CD4-positive, alpha-beta T cell treated with Interleukin-4 for 1 hour (primary cell): Measurements from ENCODE around the gene CAPN13.

Experiments
- DNase-seq, 2 donors: peaks; one replicate each; pipeline ENCODE4 v3.0.0-alpha.2; 2020 to 2022

The CAPN13 gene

DNA sequence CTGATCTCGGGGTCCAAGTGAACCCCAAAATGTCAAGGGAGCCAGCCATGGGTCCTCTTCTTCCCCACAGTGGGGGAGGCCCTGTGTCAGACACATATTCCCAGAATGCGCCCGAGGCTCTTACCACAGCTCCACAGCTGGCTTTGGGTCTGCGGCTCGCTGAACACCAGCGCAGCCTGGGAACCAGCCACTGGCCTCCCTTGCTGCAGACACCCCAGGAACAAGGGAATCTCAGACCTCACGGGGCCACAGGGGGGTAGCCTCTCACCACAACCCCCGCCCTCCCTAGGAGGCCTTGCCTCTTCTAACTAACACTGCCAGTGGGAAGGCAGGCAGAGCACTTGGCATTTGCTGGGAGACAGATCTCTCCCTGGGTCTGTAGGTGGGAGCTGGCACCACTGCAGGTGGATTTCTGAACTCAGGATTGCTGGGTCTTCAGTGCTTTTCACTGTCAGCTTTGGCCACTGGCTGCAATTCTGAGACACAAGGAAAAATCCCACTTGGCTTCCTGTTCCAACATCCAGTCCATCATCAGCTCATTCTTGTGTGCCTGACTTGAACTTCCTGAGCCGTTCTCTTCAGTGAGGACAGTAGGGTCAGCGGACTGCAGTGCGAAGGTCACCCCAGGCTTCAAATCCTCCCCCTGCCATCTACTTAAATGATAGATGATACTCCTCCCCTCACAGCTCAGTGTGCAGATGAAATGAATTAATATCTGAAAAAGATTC lies 128.7 kb downstream of the CAPN13 start:
- DNase-seq = no peak

DNA sequence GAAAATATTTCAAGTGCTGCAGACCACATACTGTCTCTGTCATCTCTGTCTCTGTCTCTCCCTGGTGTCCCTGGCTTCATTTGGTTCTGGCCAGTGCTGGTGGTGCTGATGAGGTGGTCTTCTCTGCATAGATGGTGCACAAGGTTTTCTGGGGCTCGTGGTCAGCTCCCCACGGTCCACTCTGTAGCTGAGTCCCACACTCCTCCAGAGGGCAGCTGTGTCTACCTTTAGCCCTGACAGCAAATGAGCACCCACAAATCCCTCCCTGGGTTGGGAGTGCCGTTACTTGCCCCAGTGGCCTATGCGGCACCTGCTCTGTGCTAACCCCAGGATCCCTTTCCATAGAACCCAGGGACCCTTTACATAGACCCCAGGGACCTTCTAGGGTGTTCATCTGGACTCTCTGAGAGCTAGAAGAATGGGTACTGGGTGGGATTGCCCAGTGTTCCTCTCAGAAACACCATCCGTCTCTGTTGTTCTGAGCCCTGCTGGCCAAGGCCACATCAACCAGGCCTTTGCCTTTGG lies 129.3 kb downstream of the CAPN13 start:
- DNase-seq = no peak

DNA sequence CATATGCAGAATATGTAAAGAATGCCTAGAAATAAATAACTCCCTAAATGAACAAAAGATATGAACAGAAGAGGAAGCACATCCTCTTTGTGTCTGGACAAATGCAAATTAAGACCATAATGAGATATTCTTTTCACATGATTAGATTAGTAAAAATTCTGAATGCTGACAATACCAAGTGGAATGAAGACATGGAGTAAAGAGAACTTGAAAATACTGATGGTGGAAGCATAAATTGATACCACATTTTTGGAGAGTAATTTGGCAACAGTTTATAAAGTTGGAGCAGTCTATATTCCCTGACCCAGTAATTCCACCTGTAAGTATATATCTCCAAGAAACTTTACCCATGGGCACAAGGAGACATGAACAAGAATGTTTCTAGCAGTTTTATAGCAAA lies 130.0 kb downstream of the CAPN13 start:
- no peak for DNase-seq

- DNase-seq = no peak
Observed at GRCh38 chr2:30675758-30676157, 131.5 kb downstream of the CAPN13 start.

DNA sequence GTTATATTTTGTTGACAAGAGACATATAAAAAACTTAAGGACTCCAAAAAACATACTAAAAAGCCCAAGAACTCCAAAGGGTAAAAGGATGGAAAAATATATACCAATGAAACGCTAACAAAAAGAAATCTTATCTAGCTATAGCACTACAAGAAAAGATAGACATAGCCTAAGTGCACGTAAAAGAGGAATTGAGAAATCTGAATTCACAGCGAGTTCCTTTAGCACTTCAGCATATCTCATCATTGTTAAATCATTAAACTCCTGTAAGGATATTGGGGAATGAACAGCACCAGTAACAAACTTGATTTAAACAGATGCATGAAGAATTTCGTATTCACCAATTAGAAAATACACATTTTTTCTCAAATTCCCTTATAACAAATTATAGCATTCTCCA lies 134.1 kb downstream of the CAPN13 start:
- DNase-seq = no peak
